GM04504 (cell line): ENCODE data around the gene PZP.

ENCODE experiments used
- DNase-seq: peaks from one replicate; pipeline ENCODE4 v3.0.0-alpha.2; 2012; ENCODE audit warnings: low read depth

The PZP gene

GRCh38 chr12:9123781-9124382, 84.3 kb downstream of the PZP start:
- no peak for DNase-seq

- no peak for DNase-seq
Observed at GRCh38 chr12:9122091-9122609, 86.0 kb downstream of the PZP start.

GRCh38 chr12:9120487-9121184, 87.6 kb downstream of the PZP start:
- no peak for DNase-seq

- DNase-seq = no peak
Observed at GRCh38 chr12:9118158-9118557, 90.0 kb downstream of the PZP start.

- no peak for DNase-seq
Observed at GRCh38 chr12:9115731-9116559, 92.2 kb downstream of the PZP start, which contains the start of gene A2M. Gene A2M, minus strand, starts transcription at chr12:9115919. Its CDS starts 70 bp downstream, at chr12:9115849.

- no peak for DNase-seq
Observed at GRCh38 chr12:9114946-9115345, 93.2 kb downstream of the PZP start.

- no peak for DNase-seq
Observed at GRCh38 chr12:9113987-9114309, 94.2 kb downstream of the PZP start.

- no peak for DNase-seq
Observed at GRCh38 chr12:9113296-9113986, 94.8 kb downstream of the PZP start.

- no peak for DNase-seq
Observed at GRCh38 chr12:9112076-9112853, 95.9 kb downstream of the PZP start.

GRCh38 chr12:9111525-9111924, 96.7 kb downstream of the PZP start:
- DNase-seq = no peak

- no peak for DNase-seq
Observed at GRCh38 chr12:9109737-9110491, 98.3 kb downstream of the PZP start.

GRCh38 chr12:9109213-9109522, 99.0 kb downstream of the PZP start:
- DNase-seq = no peak

GRCh38 chr12:9108504-9109212, 99.5 kb downstream of the PZP start:
- no peak for DNase-seq

GRCh38 chr12:9107542-9107873, 100.7 kb downstream of the PZP start:
- DNase-seq = no peak

- no peak for DNase-seq
Observed at GRCh38 chr12:9106610-9107541, 101.3 kb downstream of the PZP start.

GRCh38 chr12:9106067-9106466, 102.1 kb downstream of the PZP start:
- no peak for DNase-seq

GRCh38 chr12:9104767-9105423, 103.3 kb downstream of the PZP start:
- no peak for DNase-seq

- no peak for DNase-seq
Observed at GRCh38 chr12:9104087-9104486, 104.1 kb downstream of the PZP start.
